Stomach (tissue), 9 donors: ENCODE data around the gene KCNQ1. TPM values are rescaled to one million over a fixed set of nuclear protein-coding genes. Genes with fewer than 3 reads are reported as not detected.

Experiments used
- DNase-seq, 2 donors: peaks; one replicate each; pipeline versions ENCODE4 v3.0.0 to v3.0.0-alpha.2; 2013 to 2019
- H3K27ac ChIP-seq, 5 donors: fragments of 200-600 bp in 4 of 5; sonication (generic) in 4 of 5; one replicate each; pipeline ENCODE4 v1.5.1; 2013 to 2019; ENCODE audit warnings: mild to moderate bottlenecking in 1 of 5, moderate library complexity in 1 of 5
- H3K27me3 ChIP-seq, 3 donors: fragments of 200-600 bp; sonication (generic); one replicate each; pipeline ENCODE4 v1.5.1; 2017 to 2019; ENCODE audit warnings: mixed run types in 1 of 3
- H3K36me3 ChIP-seq, 4 donors: fragments of 200-600 bp; sonication (generic); 1 replicate in 3 of 4; 2 replicates in 1 of 4; pipeline ENCODE4 v1.5.1; 2016 to 2019
- H3K4me1 ChIP-seq, 4 donors: fragments of 200-600 bp; sonication (generic); one replicate each; pipeline ENCODE4 v1.5.1; 2016 to 2019
- H3K4me3 ChIP-seq, 4 donors: fragments of 200-600 bp; sonication (generic) in 3 of 4; one replicate each; pipeline ENCODE4 v1.5.1; 2016 to 2019; ENCODE audit warnings: mild to moderate bottlenecking in 1 of 4
- H3K9me3 ChIP-seq, 4 donors: fragments of 200-600 bp; sonication (generic); one replicate each; pipeline ENCODE4 v1.5.1; 2016 to 2019
- EP300 ChIP-seq: sonication (generic); formaldehyde crosslinking; IDR thresholded peaks from one replicate; pipeline ENCODE4 v1.6.1; 2017; ENCODE audit warnings: antibody characterized with exemption
- POLR2A ChIP-seq, 4 donors: fragments of 450-650 bp; IDR thresholded peaks; one replicate each; pipeline ENCODE4 v1.6.1; 2016; ENCODE audit warnings: antibody characterized with exemption in 4 of 4, control low read depth in 2 of 4, mild to moderate bottlenecking in 1 of 4, moderate library complexity in 1 of 4
- POLR2AphosphoS5 ChIP-seq, 3 donors: sonication (generic); formaldehyde crosslinking; IDR thresholded peaks; one replicate each; pipeline ENCODE4 v1.6.1; 2016; ENCODE audit warnings: antibody characterized with exemption in 3 of 3
- WGBS, 5 donors: extraction: QIAGEN DNeasy Blood & Tissue Kit in 3 of 5; methylation state at CpG; one replicate each; pipeline versions ENCODE4 v1.1.5 to v1.1.7; 2013 to 2018; 5-methylcytosine and 5-hydroxymethylcytosine counted together
- intact Hi-C: fragments of 100-400 bp; cut with DNase I; formaldehyde crosslinking; loops from one replicate; pipeline ENCODE4 v1.15.1; 2023; ENCODE audit warnings: low total_unique reads
- polyA plus RNA-seq, 3 donors: library from polyadenylated mRNA; stranded (reverse); fragments of 200-250 nt; gene quantifications; one replicate each; pipeline ENCODE4 v1.2.3, GENCODE V29; 2013
- total RNA-seq, 5 donors: library from RNA; depleted of rRNA; stranded (reverse); fragments of >200 nt; gene quantifications; one replicate each; pipeline versions ENCODE4 v1.1.0 to v1.2.3, GENCODE V29; 2014 to 2016
- TF ChIP-seq, protein P1 (sequence below), 7 experiments: fragments of 450-650 bp in 4 of 7; fragments of 200-600 bp in 3 of 7; sonication (generic) in 3 of 7; IDR thresholded peaks; one replicate each; pipeline ENCODE4 v1.5.1; 2016 to 2019; ENCODE audit warnings: antibody characterized with exemption in 7 of 7, control low read depth in 2 of 7, mild to moderate bottlenecking in 1 of 7
- donor health status: healthy with polysubstance abuse.
- donor health status: Bipolar disorder and iron deficiency.
- donor health status: healthy.

KCNQ1 gene
- total and polyA plus RNA-seq, 8 donors, result 12.1 to 155 (median 49.0) TPM

DNA sequence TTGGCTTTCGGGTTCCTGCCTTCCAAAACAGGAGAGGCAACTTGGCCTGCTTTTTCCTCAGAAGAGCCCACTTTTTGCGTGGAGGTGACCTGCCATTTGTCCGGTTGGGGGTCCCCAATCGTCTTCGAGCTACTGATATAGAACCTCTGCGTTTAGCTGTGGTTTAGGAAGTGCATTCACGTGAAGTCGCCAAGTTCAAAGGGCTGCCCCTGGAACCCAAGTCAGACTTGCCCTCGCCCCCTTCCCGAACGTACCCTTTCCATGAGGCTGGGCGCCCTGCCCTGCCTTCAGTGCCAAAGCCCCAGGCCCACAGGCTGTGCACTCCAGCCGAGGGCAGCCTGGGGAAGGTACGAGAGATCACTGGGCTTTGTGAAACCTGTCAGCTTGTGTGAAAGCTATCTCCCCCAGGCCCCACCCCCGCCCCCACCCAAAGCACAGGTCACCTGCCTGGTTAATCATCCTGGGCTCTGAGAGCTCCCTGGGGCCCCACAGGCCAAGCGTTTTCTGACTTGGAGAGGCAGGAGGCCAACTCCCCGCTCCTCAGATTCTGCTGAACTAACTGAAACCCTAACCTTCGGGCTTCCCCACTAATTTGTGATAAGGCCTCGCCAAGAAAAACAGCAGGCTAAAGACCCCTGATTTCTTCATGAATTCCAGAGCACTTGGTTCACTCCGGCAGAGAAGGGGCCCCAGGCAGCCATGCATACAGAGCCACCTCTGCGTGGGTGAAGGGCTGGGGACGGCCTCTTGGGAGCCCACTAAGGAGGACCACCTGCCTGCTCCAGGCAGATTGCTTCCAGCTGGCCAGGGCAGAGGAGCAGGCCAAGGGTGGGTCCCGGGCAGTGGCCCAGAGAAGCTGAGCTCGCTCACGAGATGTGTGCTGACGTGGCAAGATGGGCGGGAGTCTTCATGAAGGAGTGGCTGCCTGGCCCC, 280.8 kb downstream of the KCNQ1 start:
- Histone ChIP-seq H3K4me3 (no peak overlapping the region), H3K27me3 (no peaks in the 10 kb centered on the region), H3K4me1 (no peaks in the 10 kb centered on the region), H3K9me3 (no peaks in the 10 kb centered on the region), H3K36me3 (no peaks in the 10 kb centered on the region), H3K27ac (peak overlapping the region in 1 of 5 donors; percentile 57)
- 76 to 86% (median 84%) methylated on average over 25 to 27 of the region's 27 CpGs for whole genome bisulfite sequencing, 5 donors
- DNase-seq, result peak in 1 of 2 donors; percentile 90
- intact Hi-C loops, result no loop called here
- TF ChIP-seq, protein P1, sequence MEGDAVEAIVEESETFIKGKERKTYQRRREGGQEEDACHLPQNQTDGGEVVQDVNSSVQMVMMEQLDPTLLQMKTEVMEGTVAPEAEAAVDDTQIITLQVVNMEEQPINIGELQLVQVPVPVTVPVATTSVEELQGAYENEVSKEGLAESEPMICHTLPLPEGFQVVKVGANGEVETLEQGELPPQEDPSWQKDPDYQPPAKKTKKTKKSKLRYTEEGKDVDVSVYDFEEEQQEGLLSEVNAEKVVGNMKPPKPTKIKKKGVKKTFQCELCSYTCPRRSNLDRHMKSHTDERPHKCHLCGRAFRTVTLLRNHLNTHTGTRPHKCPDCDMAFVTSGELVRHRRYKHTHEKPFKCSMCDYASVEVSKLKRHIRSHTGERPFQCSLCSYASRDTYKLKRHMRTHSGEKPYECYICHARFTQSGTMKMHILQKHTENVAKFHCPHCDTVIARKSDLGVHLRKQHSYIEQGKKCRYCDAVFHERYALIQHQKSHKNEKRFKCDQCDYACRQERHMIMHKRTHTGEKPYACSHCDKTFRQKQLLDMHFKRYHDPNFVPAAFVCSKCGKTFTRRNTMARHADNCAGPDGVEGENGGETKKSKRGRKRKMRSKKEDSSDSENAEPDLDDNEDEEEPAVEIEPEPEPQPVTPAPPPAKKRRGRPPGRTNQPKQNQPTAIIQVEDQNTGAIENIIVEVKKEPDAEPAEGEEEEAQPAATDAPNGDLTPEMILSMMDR (IDR thresholded peaks at IDR 0.05), result no peak

DNA sequence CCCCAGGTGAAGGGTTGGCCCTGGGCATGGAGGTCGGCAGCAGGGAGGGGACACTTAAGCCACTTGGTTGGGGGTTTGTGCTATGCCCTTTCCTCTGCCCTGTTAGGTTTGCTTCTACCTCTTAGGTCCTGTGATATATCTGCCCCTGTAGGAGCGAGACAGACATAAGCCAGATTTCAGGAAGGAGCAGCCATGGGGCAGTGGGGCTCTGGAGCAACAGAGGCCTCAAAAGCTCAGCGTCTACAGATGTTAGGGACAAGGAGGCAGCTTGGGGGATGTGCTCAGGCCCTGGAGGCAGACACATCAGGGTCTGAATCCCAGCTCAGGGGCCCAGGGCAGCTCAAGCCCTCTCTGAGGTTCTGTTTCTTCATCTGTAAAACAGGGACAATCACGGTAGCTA, 282.2 kb downstream of the KCNQ1 start:
- 85 to 98% (median 91%) methylated on average over 4 of the region's 4 CpGs for WGBS, 5 donors
- intact Hi-C loops, result no loop called here
- no peak overlapping the region for H3K27ac ChIP-seq

DNA sequence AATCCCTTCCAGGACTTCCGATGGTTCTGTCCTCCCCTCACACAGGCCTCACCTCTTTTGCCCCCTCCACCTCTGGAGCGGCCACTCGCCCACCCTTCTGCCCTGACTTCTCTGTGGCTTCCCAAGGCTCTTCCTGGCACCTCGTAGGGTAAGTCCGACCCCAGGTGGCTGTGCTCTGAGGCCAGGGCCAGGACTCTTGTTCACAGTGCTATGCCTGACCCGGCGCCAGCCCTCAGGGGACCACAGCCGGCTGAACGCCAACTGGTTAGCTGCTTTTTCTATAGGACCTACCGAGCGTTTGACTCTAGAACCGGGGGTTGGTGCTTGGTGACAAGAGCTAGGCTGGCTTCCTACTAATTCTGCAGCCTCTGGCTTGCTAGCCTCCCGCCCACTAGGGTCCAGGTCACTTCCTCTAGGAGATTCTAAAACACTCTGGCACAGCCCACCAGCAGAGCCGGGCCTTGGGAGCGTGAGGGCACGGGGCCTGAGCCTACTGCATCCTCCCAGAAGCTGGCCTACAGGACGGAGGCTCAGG, 283.4 kb downstream of the KCNQ1 start:
- TF ChIP-seq, protein P1 (IDR thresholded peaks at IDR 0.05), result no peak
- TF ChIP-seq POLR2A (IDR thresholded peaks at IDR 0.05) (no peak), POLR2AphosphoS5 (IDR thresholded peaks at IDR 0.05) (no peak), EP300 (no peak)
- H3K9me3 ChIP-seq, result no peaks in the 10 kb centered on the region
- no peaks in the 10 kb centered on the region for H3K36me3 ChIP-seq
- H3K4me3 ChIP-seq, result no peak overlapping the region
- DNase-seq, result no peak
- H3K27me3 ChIP-seq, result no peaks in the 10 kb centered on the region
- intact Hi-C loops, result no loop called here
- no peaks in the 10 kb centered on the region for H3K4me1 ChIP-seq
- no peak overlapping the region for H3K27ac ChIP-seq
- WGBS, 5 donors, result 81 to 95% (median 90%) methylated on average over 12 to 17 of the region's 17 CpGs

More for the DNA sequence above, 282.2 kb downstream of the KCNQ1 start:
- no peaks in the 10 kb centered on the region for H3K36me3 ChIP-seq
- no peaks in the 10 kb centered on the region for H3K27me3 ChIP-seq
- H3K4me3 ChIP-seq, result no peak overlapping the region
- TF ChIP-seq POLR2AphosphoS5 (IDR thresholded peaks at IDR 0.05) (no peak), EP300 (no peak), POLR2A (IDR thresholded peaks at IDR 0.05) (no peak)
- TF ChIP-seq, protein P1 (IDR thresholded peaks at IDR 0.05), result no peak
- no peaks in the 10 kb centered on the region for H3K9me3 ChIP-seq
- no peak for DNase-seq
- no peaks in the 10 kb centered on the region for H3K4me1 ChIP-seq

DNA sequence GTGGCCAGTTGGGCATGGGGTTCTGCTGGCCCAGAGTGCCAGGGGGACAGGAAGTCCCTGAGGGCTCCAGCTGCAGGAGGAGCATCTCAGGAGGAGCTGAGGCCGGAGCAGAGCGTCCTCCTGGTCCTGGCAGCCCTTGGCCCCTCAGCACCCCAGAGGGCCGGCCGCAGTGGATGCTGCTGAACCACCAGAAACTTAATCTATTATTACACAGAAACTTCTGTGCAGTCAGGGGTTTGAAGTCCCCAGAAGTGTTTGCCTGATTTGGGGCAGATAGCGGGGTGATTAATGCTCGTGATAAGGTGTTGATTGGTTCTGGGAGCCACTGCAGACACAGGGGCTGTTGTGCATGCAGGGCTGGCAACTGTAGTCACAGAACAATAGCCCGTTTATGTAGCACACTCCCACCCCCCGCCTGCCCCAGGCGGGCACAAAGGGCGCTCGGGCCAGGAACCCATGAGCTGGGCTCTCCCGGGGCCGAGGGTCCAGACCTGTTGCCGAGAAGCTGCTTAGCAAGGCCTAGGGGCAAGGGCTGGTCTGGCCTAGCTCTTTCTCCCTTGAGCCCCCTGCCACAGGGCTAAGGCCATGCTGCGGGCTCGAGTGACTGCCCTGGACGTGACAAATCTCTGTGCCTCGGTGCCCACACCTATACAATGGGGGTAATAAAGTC, 284.0 kb downstream of the KCNQ1 start:
- no peaks in the 10 kb centered on the region for H3K4me1 ChIP-seq
- no peaks in the 10 kb centered on the region for H3K36me3 ChIP-seq
- intact Hi-C loops, result no loop called here
- H3K27me3 ChIP-seq, result no peaks in the 10 kb centered on the region
- H3K9me3 ChIP-seq, result no peaks in the 10 kb centered on the region
- H3K4me3 ChIP-seq, result no peak overlapping the region
- TF ChIP-seq POLR2A (IDR thresholded peaks at IDR 0.05) (no peak), EP300 (no peak), POLR2AphosphoS5 (IDR thresholded peaks at IDR 0.05) (no peak)
- TF ChIP-seq, protein P1 (IDR thresholded peaks at IDR 0.05), result no peak
- no peak overlapping the region for H3K27ac ChIP-seq
- peak in 1 of 2 donors; percentile 56 for DNase-seq
- 70 to 91% (median 88%) methylated on average over 16 to 18 of the region's 18 CpGs for WGBS, 5 donors
